IPS-20b (cell line): ENCODE measurements around the gene MYL10.

Experiments used
- H3K27ac ChIP-seq: one replicate; pipeline ENCODE4 v1.5.1; 2013; ENCODE audit warnings: low read length
- H3K27me3 ChIP-seq: 2 replicates; pipeline ENCODE4 v1.6.1; 2013; ENCODE audit warnings: mild to moderate bottlenecking, low read length, inconsistent platforms; ENCODE audit not compliant: insufficient read depth
- H3K36me3 ChIP-seq: 2 replicates; pipeline ENCODE4 v1.6.1; 2013; ENCODE audit warnings: low read depth, mild to moderate bottlenecking, inconsistent platforms, low read length, moderate library complexity; ENCODE audit not compliant: insufficient read depth
- H3K4me1 ChIP-seq: 2 replicates; pipeline ENCODE4 v1.6.1; 2013; ENCODE audit warnings: mild to moderate bottlenecking, control low read depth, inconsistent platforms, low read length, moderate library complexity; ENCODE audit not compliant: insufficient read depth
- H3K4me3 ChIP-seq: 2 replicates; pipeline ENCODE4 v1.5.1; 2013; ENCODE audit warnings: mild to moderate bottlenecking, low read length, inconsistent platforms
- H3K9ac ChIP-seq: 2 replicates; pipeline ENCODE4 v1.6.1; 2013; ENCODE audit warnings: low read depth, mild to moderate bottlenecking, inconsistent platforms, low read length, moderate library complexity
- H3K9me3 ChIP-seq: 2 replicates; pipeline ENCODE4 v1.6.1; 2013; ENCODE audit warnings: mild to moderate bottlenecking, low read depth, low read length, inconsistent platforms; ENCODE audit not compliant: insufficient read depth

Gene MYL10

GRCh38 chr7:101629171-101629570, at the start of gene MYL10:
MYL10 (minus strand) TSS chr7:101629296; CDS start chr7:101629118, 178 bp downstream.
- H3K9ac ChIP-seq: no peak within 1 kb of the TSS
- no peak within 1 kb of the TSS for H3K4me3 ChIP-seq
- no peaks in the 10 kb centered on the region for H3K9me3 ChIP-seq
- peaks cover 16% of the 10 kb centered on the region for H3K4me1 ChIP-seq
- H3K27me3 ChIP-seq: peaks cover 6% of the 10 kb centered on the region; the same call in 1 of the 2 replicates
- H3K36me3 ChIP-seq: no peaks in the 10 kb centered on the region
- H3K27ac ChIP-seq: no peak within 1 kb of the TSS

GRCh38 chr7:101678658-101679057, 49.6 kb upstream of the MYL10 start:
- Histone ChIP-seq H3K27ac (no peak overlapping the region), H3K36me3 (no peaks in the 10 kb centered on the region), H3K27me3 (no peaks in the 10 kb centered on the region), H3K4me1 (peaks cover 3% of the 10 kb centered on the region; the same call in 1 of the 2 replicates), H3K4me3 (no peak overlapping the region), H3K9me3 (no peaks in the 10 kb centered on the region), H3K9ac (no peak overlapping the region)

GRCh38 chr7:101677797-101678479, 48.8 kb upstream of the MYL10 start:
- no peak overlapping the region; the same call in 1 of the 2 replicates for H3K9ac ChIP-seq
- peaks cover 3% of the 10 kb centered on the region; the same call in 1 of the 2 replicates for H3K4me1 ChIP-seq
- no peaks in the 10 kb centered on the region for H3K27me3 ChIP-seq
- H3K4me3 ChIP-seq: no peak overlapping the region
- no peaks in the 10 kb centered on the region for H3K36me3 ChIP-seq
- no peak overlapping the region for H3K27ac ChIP-seq
- no peaks in the 10 kb centered on the region for H3K9me3 ChIP-seq

- H3K27ac ChIP-seq: no peak overlapping the region
- H3K4me3 ChIP-seq: no peak overlapping the region
- no peaks in the 10 kb centered on the region for H3K36me3 ChIP-seq
- peaks cover 3% of the 10 kb centered on the region; the same call in 1 of the 2 replicates for H3K4me1 ChIP-seq
- no peaks in the 10 kb centered on the region for H3K9me3 ChIP-seq
- H3K27me3 ChIP-seq: no peaks in the 10 kb centered on the region
- H3K9ac ChIP-seq: no peak overlapping the region; the same call in 1 of the 2 replicates
These were observed 48.3 kb upstream of the MYL10 start for GRCh38 chr7:101677391-101677790.

GRCh38 chr7:101676956-101677355, 47.9 kb upstream of the MYL10 start:
- H3K36me3 ChIP-seq: no peaks in the 10 kb centered on the region
- H3K27me3 ChIP-seq: no peaks in the 10 kb centered on the region
- no peak overlapping the region for H3K4me3 ChIP-seq
- no peak overlapping the region for H3K27ac ChIP-seq
- no peaks in the 10 kb centered on the region for H3K9me3 ChIP-seq
- no peak overlapping the region; the same call in 1 of the 2 replicates for H3K9ac ChIP-seq
- peaks cover 3% of the 10 kb centered on the region; the same call in 1 of the 2 replicates for H3K4me1 ChIP-seq

- H3K36me3 ChIP-seq: no peaks in the 10 kb centered on the region
- H3K4me3 ChIP-seq: no peak overlapping the region
- no peak overlapping the region for H3K27ac ChIP-seq
These were observed 47.0 kb upstream of the MYL10 start for GRCh38 chr7:101676062-101676598.

GRCh38 chr7:101674439-101674838, 45.3 kb upstream of the MYL10 start:
- Histone ChIP-seq H3K4me1 (peaks cover 3% of the 10 kb centered on the region; the same call in 1 of the 2 replicates), H3K9ac (no peak overlapping the region), H3K36me3 (no peaks in the 10 kb centered on the region), H3K27ac (no peak overlapping the region), H3K27me3 (no peaks in the 10 kb centered on the region), H3K9me3 (no peaks in the 10 kb centered on the region), H3K4me3 (no peak overlapping the region)

More at GRCh38 chr7:101676062-101676598, 47.0 kb upstream of the MYL10 start:
- Histone ChIP-seq H3K9ac (no peak overlapping the region), H3K4me1 (peaks cover 3% of the 10 kb centered on the region; the same call in 1 of the 2 replicates), H3K27me3 (no peaks in the 10 kb centered on the region), H3K9me3 (no peaks in the 10 kb centered on the region)

GRCh38 chr7:101673951-101674350, 44.9 kb upstream of the MYL10 start:
- no peaks in the 10 kb centered on the region for H3K36me3 ChIP-seq
- H3K9me3 ChIP-seq: no peaks in the 10 kb centered on the region
- H3K27me3 ChIP-seq: no peaks in the 10 kb centered on the region
- H3K9ac ChIP-seq: no peak overlapping the region
- no peak overlapping the region for H3K4me3 ChIP-seq
- no peak overlapping the region for H3K27ac ChIP-seq
- peaks cover 3% of the 10 kb centered on the region; the same call in 1 of the 2 replicates for H3K4me1 ChIP-seq

GRCh38 chr7:101673315-101673714, 44.2 kb upstream of the MYL10 start:
- H3K27me3 ChIP-seq: no peaks in the 10 kb centered on the region
- peaks cover 3% of the 10 kb centered on the region; the same call in 1 of the 2 replicates for H3K4me1 ChIP-seq
- no peaks in the 10 kb centered on the region for H3K9me3 ChIP-seq
- no peak overlapping the region for H3K4me3 ChIP-seq
- no peaks in the 10 kb centered on the region for H3K36me3 ChIP-seq
- H3K27ac ChIP-seq: no peak overlapping the region
- no peak overlapping the region for H3K9ac ChIP-seq

- H3K27me3 ChIP-seq: no peaks in the 10 kb centered on the region
- no peak overlapping the region for H3K4me3 ChIP-seq
- H3K9ac ChIP-seq: no peak overlapping the region
- no peak overlapping the region for H3K27ac ChIP-seq
- H3K36me3 ChIP-seq: no peaks in the 10 kb centered on the region
- H3K4me1 ChIP-seq: no peaks in the 10 kb centered on the region
- H3K9me3 ChIP-seq: no peaks in the 10 kb centered on the region
These were observed 42.6 kb upstream of the MYL10 start for GRCh38 chr7:101671371-101672356.

- no peak overlapping the region for H3K27ac ChIP-seq
- no peaks in the 10 kb centered on the region; the same call in 1 of the 2 replicates for H3K4me1 ChIP-seq
- H3K27me3 ChIP-seq: no peaks in the 10 kb centered on the region
- no peak overlapping the region for H3K9ac ChIP-seq
- no peak overlapping the region for H3K4me3 ChIP-seq
- H3K9me3 ChIP-seq: no peaks in the 10 kb centered on the region
- H3K36me3 ChIP-seq: no peaks in the 10 kb centered on the region
These were observed 40.2 kb upstream of the MYL10 start for GRCh38 chr7:101669307-101669706.
